Measurements from ENCODE around the gene NAA40. TPM values are rescaled to one million over a fixed set of nuclear protein-coding genes. Genes with fewer than 3 reads are reported as not detected.

NAA40 gene
- total RNA-seq, 1 donor from 2014 or later = 64.5 TPM

- DNase-seq (ENCODE audit: low read depth, low spot score) = no peak
- no peak overlapping the region for H3K27ac Mint-ChIP-seq (ENCODE audit: unreplicated experiment)
- H3K9me3 Mint-ChIP-seq = no peaks in the 10 kb centered on the region
- H3K27me3 Mint-ChIP-seq (ENCODE audit: low read depth) = peaks cover 3% of the 10 kb centered on the region
- peak overlapping the region; percentile 38 for H3K4me3 Mint-ChIP-seq
- TF ChIP-seq CTCF (conservative IDR thresholded peaks at IDR 0.05) = no peak
- peaks cover 10% of the 10 kb centered on the region for H3K4me1 Mint-ChIP-seq
- H3K36me3 Mint-ChIP-seq (ENCODE audit: low read depth) = peaks cover 18% of the 10 kb centered on the region
These were observed 55.2 kb downstream of the NAA40 start for GRCh38 chr11:63993993-63994392.

- no peak for DNase-seq (ENCODE audit: low read depth, low spot score)
- H3K27me3 Mint-ChIP-seq (ENCODE audit: low read depth) = peaks cover 5% of the 10 kb centered on the region
- H3K4me1 Mint-ChIP-seq = peaks cover 10% of the 10 kb centered on the region
- peaks cover 10% of the 10 kb centered on the region for H3K36me3 Mint-ChIP-seq (ENCODE audit: low read depth)
- H3K4me3 Mint-ChIP-seq = no peak overlapping the region
- H3K9me3 Mint-ChIP-seq = no peaks in the 10 kb centered on the region
- H3K27ac Mint-ChIP-seq (ENCODE audit: unreplicated experiment) = no peak overlapping the region
- no peak for TF ChIP-seq CTCF (conservative IDR thresholded peaks at IDR 0.05)
These were observed 57.7 kb downstream of the NAA40 start for GRCh38 chr11:63996512-63996911.

- Mint-ChIP-seq H3K4me1 (peaks cover 15% of the 10 kb centered on the region), H3K27ac (ENCODE audit: unreplicated experiment) (no peak overlapping the region), H3K9me3 (no peaks in the 10 kb centered on the region), H3K4me3 (peak overlapping the region; percentile 19), H3K36me3 (ENCODE audit: low read depth) (peaks cover 8% of the 10 kb centered on the region), H3K27me3 (ENCODE audit: low read depth) (peaks cover 10% of the 10 kb centered on the region)
- no peak for DNase-seq (ENCODE audit: low read depth, low spot score)
- TF ChIP-seq CTCF (conservative IDR thresholded peaks at IDR 0.05) = no peak
These were observed 58.4 kb downstream of the NAA40 start for GRCh38 chr11:63997104-63997700.

- peaks cover 10% of the 10 kb centered on the region for H3K27me3 Mint-ChIP-seq (ENCODE audit: low read depth)
- peak overlapping the region; percentile 88 for H3K27ac Mint-ChIP-seq (ENCODE audit: unreplicated experiment)
- no peak for DNase-seq (ENCODE audit: low read depth, low spot score)
- H3K4me1 Mint-ChIP-seq = peaks cover 14% of the 10 kb centered on the region
- H3K9me3 Mint-ChIP-seq = no peaks in the 10 kb centered on the region
- H3K36me3 Mint-ChIP-seq (ENCODE audit: low read depth) = peaks cover 7% of the 10 kb centered on the region
- no peak for TF ChIP-seq CTCF (conservative IDR thresholded peaks at IDR 0.05)
- no peak overlapping the region for H3K4me3 Mint-ChIP-seq
These were observed 59.1 kb downstream of the NAA40 start for GRCh38 chr11:63997801-63998337.

- Mint-ChIP-seq H3K9me3 (no peaks in the 10 kb centered on the region), H3K4me3 (peak overlapping the region; percentile 57), H3K27me3 (ENCODE audit: low read depth) (peaks cover 14% of the 10 kb centered on the region), H3K4me1 (peaks cover 13% of the 10 kb centered on the region), H3K27ac (ENCODE audit: unreplicated experiment) (peak overlapping the region; percentile 88), H3K36me3 (ENCODE audit: low read depth) (peaks cover 3% of the 10 kb centered on the region)
- DNase-seq (ENCODE audit: low read depth, low spot score) = peak; percentile 29
- TF ChIP-seq CTCF (conservative IDR thresholded peaks at IDR 0.05) = no peak
These were observed 60.0 kb downstream of the NAA40 start for GRCh38 chr11:63998558-63999348.

All from neural crest cell (in vitro differentiated cells).